ENCODE results near the gene SPINT3.

Gene SPINT3, protein sequence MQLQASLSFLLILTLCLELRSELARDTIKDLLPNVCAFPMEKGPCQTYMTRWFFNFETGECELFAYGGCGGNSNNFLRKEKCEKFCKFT

DNA sequence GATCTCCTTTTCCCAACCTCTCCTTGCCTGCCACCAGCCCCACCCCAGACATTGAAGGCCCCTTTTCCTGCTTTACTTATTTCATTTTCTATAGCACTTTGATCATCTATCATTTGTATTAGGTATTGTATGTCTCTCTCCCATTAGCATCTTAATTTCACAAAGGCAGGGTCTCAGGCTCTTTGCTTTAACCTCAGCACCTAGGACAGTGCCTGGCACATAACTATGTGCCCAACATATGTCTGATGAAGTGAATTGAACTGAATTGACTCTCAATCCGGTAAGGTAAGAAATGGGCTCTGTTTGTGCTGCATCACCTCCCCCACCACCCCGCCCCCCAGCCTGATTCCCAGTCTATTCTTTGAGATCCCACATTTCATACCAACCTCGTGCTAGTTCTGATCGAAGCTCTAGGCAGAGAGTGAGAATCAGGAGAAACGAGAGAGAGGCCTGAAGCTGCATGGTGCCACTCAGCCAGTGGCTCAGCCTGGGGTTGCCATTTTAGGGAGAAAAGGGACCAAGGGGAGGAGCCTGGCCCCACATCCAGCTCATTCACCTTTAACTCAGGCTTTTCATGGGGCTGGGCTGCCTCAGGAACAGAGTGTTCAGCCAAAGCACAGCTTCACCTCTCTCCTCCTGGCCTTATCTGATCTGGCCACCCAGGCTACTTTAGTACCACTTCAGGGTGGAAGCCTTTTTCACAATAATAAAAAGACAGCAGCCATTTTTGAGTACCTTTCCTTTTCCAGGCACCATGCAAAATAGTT lies at the start of gene SPINT3:
SPINT3 (minus strand) TSS at position 476 of the 767 bp plus-strand sequence; CDS start at position 462, 14 bp downstream.
- ATAC-seq = no peak
- TF ChIP-seq ZNF8 (CRISPR knock-in tag; IDR thresholded peaks at IDR 0.05) (no peak), TCF4 (CRISPR knock-in tag; IDR thresholded peaks at IDR 0.05; ENCODE audit: borderline replicate concordance) (no peak), ZFP3 (CRISPR knock-in tag; IDR thresholded peaks at IDR 0.05) (no peak), ZNF565 (CRISPR knock-in tag; conservative IDR thresholded peaks at IDR 0.05; ENCODE audit: low read depth) (no peak), BACH2 (CRISPR knock-in tag; IDR thresholded peaks at IDR 0.05; ENCODE audit: borderline replicate concordance) (no peak), SNAI2 (CRISPR knock-in tag; IDR thresholded peaks at IDR 0.05) (no peak), ZC3H10 (CRISPR knock-in tag; IDR thresholded peaks at IDR 0.05) (no peak), RARB (CRISPR knock-in tag; IDR thresholded peaks at IDR 0.05) (no peak), ZNF70 (CRISPR knock-in tag; IDR thresholded peaks at IDR 0.05) (no peak), ESRRG (CRISPR knock-in tag; IDR thresholded peaks at IDR 0.05) (no peak), CSDC2 (CRISPR knock-in tag; IDR thresholded peaks at IDR 0.05) (no peak)
- TF ChIP-seq, protein P1, sequence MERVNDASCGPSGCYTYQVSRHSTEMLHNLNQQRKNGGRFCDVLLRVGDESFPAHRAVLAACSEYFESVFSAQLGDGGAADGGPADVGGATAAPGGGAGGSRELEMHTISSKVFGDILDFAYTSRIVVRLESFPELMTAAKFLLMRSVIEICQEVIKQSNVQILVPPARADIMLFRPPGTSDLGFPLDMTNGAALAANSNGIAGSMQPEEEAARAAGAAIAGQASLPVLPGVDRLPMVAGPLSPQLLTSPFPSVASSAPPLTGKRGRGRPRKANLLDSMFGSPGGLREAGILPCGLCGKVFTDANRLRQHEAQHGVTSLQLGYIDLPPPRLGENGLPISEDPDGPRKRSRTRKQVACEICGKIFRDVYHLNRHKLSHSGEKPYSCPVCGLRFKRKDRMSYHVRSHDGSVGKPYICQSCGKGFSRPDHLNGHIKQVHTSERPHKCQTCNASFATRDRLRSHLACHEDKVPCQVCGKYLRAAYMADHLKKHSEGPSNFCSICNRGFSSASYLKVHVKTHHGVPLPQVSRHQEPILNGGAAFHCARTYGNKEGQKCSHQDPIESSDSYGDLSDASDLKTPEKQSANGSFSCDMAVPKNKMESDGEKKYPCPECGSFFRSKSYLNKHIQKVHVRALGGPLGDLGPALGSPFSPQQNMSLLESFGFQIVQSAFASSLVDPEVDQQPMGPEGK (CRISPR knock-in tag; IDR thresholded peaks at IDR 0.05; ENCODE audit: borderline replicate concordance) = no peak
- TF ChIP-seq, protein P2, sequence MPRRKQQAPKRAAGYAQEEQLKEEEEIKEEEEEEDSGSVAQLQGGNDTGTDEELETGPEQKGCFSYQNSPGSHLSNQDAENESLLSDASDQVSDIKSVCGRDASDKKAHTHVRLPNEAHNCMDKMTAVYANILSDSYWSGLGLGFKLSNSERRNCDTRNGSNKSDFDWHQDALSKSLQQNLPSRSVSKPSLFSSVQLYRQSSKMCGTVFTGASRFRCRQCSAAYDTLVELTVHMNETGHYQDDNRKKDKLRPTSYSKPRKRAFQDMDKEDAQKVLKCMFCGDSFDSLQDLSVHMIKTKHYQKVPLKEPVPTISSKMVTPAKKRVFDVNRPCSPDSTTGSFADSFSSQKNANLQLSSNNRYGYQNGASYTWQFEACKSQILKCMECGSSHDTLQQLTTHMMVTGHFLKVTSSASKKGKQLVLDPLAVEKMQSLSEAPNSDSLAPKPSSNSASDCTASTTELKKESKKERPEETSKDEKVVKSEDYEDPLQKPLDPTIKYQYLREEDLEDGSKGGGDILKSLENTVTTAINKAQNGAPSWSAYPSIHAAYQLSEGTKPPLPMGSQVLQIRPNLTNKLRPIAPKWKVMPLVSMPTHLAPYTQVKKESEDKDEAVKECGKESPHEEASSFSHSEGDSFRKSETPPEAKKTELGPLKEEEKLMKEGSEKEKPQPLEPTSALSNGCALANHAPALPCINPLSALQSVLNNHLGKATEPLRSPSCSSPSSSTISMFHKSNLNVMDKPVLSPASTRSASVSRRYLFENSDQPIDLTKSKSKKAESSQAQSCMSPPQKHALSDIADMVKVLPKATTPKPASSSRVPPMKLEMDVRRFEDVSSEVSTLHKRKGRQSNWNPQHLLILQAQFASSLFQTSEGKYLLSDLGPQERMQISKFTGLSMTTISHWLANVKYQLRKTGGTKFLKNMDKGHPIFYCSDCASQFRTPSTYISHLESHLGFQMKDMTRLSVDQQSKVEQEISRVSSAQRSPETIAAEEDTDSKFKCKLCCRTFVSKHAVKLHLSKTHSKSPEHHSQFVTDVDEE (CRISPR knock-in tag; IDR thresholded peaks at IDR 0.05) = no peak
- TF ChIP-seq, protein P3, sequence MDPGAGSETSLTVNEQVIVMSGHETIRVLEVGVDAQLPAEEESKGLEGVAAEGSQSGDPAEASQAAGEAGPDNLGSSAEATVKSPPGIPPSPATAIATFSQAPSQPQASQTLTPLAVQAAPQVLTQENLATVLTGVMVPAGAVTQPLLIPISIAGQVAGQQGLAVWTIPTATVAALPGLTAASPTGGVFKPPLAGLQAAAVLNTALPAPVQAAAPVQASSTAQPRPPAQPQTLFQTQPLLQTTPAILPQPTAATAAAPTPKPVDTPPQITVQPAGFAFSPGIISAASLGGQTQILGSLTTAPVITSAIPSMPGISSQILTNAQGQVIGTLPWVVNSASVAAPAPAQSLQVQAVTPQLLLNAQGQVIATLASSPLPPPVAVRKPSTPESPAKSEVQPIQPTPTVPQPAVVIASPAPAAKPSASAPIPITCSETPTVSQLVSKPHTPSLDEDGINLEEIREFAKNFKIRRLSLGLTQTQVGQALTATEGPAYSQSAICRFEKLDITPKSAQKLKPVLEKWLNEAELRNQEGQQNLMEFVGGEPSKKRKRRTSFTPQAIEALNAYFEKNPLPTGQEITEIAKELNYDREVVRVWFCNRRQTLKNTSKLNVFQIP (CRISPR knock-in tag; IDR thresholded peaks at IDR 0.05; ENCODE audit: borderline replicate concordance, low read depth) = no peak
- TF ChIP-seq, protein P4, sequence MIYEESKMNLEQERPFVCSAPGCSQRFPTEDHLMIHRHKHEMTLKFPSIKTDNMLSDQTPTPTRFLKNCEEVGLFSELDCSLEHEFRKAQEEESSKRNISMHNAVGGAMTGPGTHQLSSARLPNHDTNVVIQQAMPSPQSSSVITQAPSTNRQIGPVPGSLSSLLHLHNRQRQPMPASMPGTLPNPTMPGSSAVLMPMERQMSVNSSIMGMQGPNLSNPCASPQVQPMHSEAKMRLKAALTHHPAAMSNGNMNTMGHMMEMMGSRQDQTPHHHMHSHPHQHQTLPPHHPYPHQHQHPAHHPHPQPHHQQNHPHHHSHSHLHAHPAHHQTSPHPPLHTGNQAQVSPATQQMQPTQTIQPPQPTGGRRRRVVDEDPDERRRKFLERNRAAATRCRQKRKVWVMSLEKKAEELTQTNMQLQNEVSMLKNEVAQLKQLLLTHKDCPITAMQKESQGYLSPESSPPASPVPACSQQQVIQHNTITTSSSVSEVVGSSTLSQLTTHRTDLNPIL (CRISPR knock-in tag; IDR thresholded peaks at IDR 0.05; ENCODE audit: low read depth) = no peak
- TF ChIP-seq, protein P5, sequence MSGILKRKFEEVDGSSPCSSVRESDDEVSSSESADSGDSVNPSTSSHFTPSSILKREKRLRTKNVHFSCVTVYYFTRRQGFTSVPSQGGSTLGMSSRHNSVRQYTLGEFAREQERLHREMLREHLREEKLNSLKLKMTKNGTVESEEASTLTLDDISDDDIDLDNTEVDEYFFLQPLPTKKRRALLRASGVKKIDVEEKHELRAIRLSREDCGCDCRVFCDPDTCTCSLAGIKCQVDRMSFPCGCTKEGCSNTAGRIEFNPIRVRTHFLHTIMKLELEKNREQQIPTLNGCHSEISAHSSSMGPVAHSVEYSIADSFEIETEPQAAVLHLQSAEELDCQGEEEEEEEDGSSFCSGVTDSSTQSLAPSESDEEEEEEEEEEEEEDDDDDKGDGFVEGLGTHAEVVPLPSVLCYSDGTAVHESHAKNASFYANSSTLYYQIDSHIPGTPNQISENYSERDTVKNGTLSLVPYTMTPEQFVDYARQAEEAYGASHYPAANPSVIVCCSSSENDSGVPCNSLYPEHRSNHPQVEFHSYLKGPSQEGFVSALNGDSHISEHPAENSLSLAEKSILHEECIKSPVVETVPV (CRISPR knock-in tag; IDR thresholded peaks at IDR 0.05) = no peak

DNA sequence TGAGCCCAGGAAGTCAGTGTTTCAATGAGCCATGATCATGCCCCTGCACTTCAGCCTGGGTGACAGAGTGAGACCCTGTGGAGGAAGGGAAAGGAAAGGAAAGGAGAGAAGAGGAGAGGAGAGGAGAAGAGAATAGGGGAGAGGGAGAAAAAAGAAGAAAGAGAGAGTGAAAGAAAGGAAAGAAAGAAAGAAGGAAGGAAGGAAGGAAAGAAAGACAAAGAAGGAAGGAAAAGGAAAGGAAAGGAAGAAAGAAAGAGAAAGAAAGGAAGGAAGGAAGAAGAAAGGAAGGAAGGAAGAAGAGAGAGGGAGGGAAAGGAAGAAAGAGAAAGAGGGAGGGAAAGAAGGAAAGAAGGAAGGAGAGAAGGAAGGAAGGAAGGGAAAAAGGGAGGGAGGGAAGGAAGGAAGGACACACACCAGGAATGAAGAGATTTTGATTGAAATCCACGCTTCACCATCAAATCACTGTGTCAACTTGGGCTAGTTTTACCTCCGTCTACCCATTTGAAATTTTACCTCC lies 49.4 kb upstream of the SPINT3 start:
- TF ChIP-seq TOX (CRISPR knock-in tag; IDR thresholded peaks at IDR 0.05; ENCODE audit: borderline replicate concordance) (no peak), ZC3H10 (CRISPR knock-in tag; IDR thresholded peaks at IDR 0.05) (no peak), RARB (CRISPR knock-in tag; IDR thresholded peaks at IDR 0.05) (no peak), GLIS3 (CRISPR knock-in tag; IDR thresholded peaks at IDR 0.05) (no peak), ARNTL (CRISPR knock-in tag; IDR thresholded peaks at IDR 0.05; ENCODE audit: borderline replicate concordance, low read depth) (no peak), SNAI2 (CRISPR knock-in tag; IDR thresholded peaks at IDR 0.05) (no peak)
- TF ChIP-seq, protein P4 (CRISPR knock-in tag; IDR thresholded peaks at IDR 0.05; ENCODE audit: low read depth) = no peak
- no peak for ATAC-seq

Measured in SK-N-SH treated with all-trans-retinoic acid at 6 μM for 48 hours (cell line).